ENCODE results near the gene TMEM51. TPM values are rescaled to one million over a fixed set of nuclear protein-coding genes. Genes with fewer than 3 reads are reported as not detected.

TMEM51 gene
- total RNA-seq, 1 experiment from 2014 or later, result 47.6 TPM

DNA sequence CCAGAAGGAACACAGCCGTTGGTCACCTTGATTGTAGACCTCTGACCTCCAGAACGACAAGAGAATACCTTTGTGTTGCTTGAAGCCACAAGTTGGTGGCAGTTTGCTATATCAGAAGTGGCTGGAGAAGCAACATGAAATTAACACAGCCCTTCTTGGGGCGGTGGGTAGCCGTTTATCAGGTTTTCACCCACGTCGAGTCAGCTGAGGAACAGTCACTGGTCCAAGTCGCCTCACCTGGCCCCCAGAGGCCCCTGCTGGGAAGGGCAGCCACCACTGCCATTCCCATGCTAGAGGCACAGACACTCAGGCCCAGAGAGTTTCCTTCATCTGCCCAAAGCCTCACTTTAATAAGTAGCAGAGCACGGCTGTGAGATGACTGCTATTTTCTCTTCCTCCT is 37.7 kb downstream of the TMEM51 start:
- peak overlapping the region; percentile 54 for H3K27ac Mint-ChIP-seq (ENCODE audit: unreplicated experiment)
- H3K36me3 Mint-ChIP-seq (ENCODE audit: insufficient read depth, unreplicated experiment), result peaks cover 42% of the 10 kb centered on the region
- CTCF ChIA-PET, result no interaction called here
- H3K4me3 Mint-ChIP-seq (ENCODE audit: low read depth, unreplicated experiment), result peak overlapping the region; percentile 14
- peaks cover 81% of the 10 kb centered on the region for H3K4me1 Mint-ChIP-seq (ENCODE audit: low read depth, unreplicated experiment)
- intact Hi-C loops (cut with micrococcal nuclease; ENCODE audit: unreplicated experiment), result no loop called here
- H3K9me3 Mint-ChIP-seq (ENCODE audit: low read depth, unreplicated experiment), result no peaks in the 10 kb centered on the region
- no peak for DNase-seq
- no TSS peak for BruUV-seq (replicated peaks)
- no peaks in the 10 kb centered on the region for H3K27me3 Mint-ChIP-seq (ENCODE audit: unreplicated experiment)
- TF ChIP-seq, protein P1, sequence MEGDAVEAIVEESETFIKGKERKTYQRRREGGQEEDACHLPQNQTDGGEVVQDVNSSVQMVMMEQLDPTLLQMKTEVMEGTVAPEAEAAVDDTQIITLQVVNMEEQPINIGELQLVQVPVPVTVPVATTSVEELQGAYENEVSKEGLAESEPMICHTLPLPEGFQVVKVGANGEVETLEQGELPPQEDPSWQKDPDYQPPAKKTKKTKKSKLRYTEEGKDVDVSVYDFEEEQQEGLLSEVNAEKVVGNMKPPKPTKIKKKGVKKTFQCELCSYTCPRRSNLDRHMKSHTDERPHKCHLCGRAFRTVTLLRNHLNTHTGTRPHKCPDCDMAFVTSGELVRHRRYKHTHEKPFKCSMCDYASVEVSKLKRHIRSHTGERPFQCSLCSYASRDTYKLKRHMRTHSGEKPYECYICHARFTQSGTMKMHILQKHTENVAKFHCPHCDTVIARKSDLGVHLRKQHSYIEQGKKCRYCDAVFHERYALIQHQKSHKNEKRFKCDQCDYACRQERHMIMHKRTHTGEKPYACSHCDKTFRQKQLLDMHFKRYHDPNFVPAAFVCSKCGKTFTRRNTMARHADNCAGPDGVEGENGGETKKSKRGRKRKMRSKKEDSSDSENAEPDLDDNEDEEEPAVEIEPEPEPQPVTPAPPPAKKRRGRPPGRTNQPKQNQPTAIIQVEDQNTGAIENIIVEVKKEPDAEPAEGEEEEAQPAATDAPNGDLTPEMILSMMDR (IDR thresholded peaks at IDR 0.05; ENCODE audit: unreplicated experiment), result no peak

DNA sequence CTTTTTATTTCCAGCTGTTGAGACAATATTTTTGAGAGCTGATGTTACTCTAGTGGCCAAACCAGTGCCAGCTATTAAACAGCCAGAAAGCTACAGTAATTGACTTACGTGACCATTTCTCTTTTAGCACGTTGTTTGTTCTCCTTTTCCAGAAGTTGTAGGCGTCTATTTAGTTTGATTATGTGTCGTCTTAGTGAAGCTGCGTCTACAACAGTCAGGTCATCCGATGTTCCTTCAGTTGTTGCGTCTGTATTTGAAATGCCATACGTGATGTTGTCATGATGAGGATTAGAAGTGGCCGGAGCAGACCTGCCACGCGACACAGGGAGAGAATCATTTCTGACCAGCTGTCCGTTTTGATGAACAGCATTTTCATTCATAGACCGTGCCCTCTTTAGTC is 38.2 kb downstream of the TMEM51 start:
- Mint-ChIP-seq H3K36me3 (ENCODE audit: insufficient read depth, unreplicated experiment) (peaks cover 41% of the 10 kb centered on the region), H3K4me1 (ENCODE audit: low read depth, unreplicated experiment) (peaks cover 80% of the 10 kb centered on the region), H3K27me3 (ENCODE audit: unreplicated experiment) (no peaks in the 10 kb centered on the region), H3K9me3 (ENCODE audit: low read depth, unreplicated experiment) (no peaks in the 10 kb centered on the region), H3K27ac (ENCODE audit: unreplicated experiment) (peak overlapping the region; percentile 54), H3K4me3 (ENCODE audit: low read depth, unreplicated experiment) (peak overlapping the region; percentile 14)
- DNase-seq, result no peak
- TF ChIP-seq, protein P1 (IDR thresholded peaks at IDR 0.05; ENCODE audit: unreplicated experiment), result no peak
- CTCF ChIA-PET, result no interaction called here
- intact Hi-C loops (cut with micrococcal nuclease; ENCODE audit: unreplicated experiment), result no loop called here
- BruUV-seq (replicated peaks), result no TSS peak

GRCh38 chr1:15192916-15193550 is 39.5 kb downstream of the TMEM51 start:
- H3K4me3 Mint-ChIP-seq (ENCODE audit: low read depth, unreplicated experiment), result no peak overlapping the region
- H3K4me1 Mint-ChIP-seq (ENCODE audit: low read depth, unreplicated experiment), result peaks cover 80% of the 10 kb centered on the region
- peaks cover 53% of the 10 kb centered on the region for H3K36me3 Mint-ChIP-seq (ENCODE audit: insufficient read depth, unreplicated experiment)
- no peaks in the 10 kb centered on the region for H3K27me3 Mint-ChIP-seq (ENCODE audit: unreplicated experiment)
- TF ChIP-seq, protein P1 (IDR thresholded peaks at IDR 0.05; ENCODE audit: unreplicated experiment), result no peak
- DNase-seq, result no peak
- intact Hi-C loops (cut with micrococcal nuclease; ENCODE audit: unreplicated experiment), result no loop called here
- CTCF ChIA-PET, result no interaction called here
- H3K27ac Mint-ChIP-seq (ENCODE audit: unreplicated experiment), result no peak overlapping the region
- BruUV-seq (replicated peaks), result no TSS peak
- H3K9me3 Mint-ChIP-seq (ENCODE audit: low read depth, unreplicated experiment), result no peaks in the 10 kb centered on the region

DNA sequence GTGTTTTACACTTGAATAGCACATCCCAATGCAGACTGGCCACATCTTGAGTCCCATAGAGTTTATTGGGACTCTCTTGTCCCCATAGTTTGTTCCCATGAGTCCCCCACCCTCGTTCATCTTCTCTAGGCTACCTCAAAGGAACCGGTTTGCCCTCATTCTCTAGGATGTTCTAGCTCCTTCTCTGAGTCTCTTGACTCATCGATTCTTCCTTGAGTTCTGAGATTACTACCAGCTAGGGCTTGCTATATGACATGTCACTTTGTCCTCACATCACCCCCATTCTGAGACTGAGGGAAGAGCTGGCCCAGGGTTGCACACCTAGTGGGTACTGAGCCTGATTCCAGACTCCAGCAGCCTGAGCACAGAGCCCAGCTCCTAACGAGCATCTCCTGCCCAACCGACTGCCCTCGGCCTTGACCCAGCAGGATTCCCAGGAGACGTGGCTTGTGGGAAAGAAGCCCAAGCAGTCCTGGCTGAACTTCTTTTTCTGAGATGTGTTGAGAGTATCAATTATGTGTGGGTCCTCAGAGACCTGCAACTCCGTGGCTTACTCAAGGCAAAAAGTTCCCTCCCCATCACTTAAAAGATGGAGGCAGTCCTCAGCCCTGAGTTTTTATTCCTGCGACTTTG is 42.0 kb downstream of the TMEM51 start:
- CTCF ChIA-PET, result interaction anchor here (2.3 kb wide), 1 partner anchor 42 kb away, joined by 6 read pairs; the partner anchor contains the start of gene TMEM51
- H3K4me3 Mint-ChIP-seq (ENCODE audit: low read depth, unreplicated experiment), result no peak overlapping the region
- H3K27ac Mint-ChIP-seq (ENCODE audit: unreplicated experiment), result peak overlapping the region; percentile 69
- TF ChIP-seq, protein P1 (IDR thresholded peaks at IDR 0.05; ENCODE audit: unreplicated experiment), result no peak
- peaks cover 56% of the 10 kb centered on the region for H3K36me3 Mint-ChIP-seq (ENCODE audit: insufficient read depth, unreplicated experiment)
- no peaks in the 10 kb centered on the region for H3K27me3 Mint-ChIP-seq (ENCODE audit: unreplicated experiment)
- no peaks in the 10 kb centered on the region for H3K9me3 Mint-ChIP-seq (ENCODE audit: low read depth, unreplicated experiment)
- no TSS peak for BruUV-seq (replicated peaks)
- H3K4me1 Mint-ChIP-seq (ENCODE audit: low read depth, unreplicated experiment), result peaks cover 70% of the 10 kb centered on the region
- no peak for DNase-seq
- intact Hi-C loops (cut with micrococcal nuclease; ENCODE audit: unreplicated experiment), result no loop called here

All from Calu3 (cell line).